Measurements from ENCODE around the gene PSMD5.

Gene PSMD5

DNA sequence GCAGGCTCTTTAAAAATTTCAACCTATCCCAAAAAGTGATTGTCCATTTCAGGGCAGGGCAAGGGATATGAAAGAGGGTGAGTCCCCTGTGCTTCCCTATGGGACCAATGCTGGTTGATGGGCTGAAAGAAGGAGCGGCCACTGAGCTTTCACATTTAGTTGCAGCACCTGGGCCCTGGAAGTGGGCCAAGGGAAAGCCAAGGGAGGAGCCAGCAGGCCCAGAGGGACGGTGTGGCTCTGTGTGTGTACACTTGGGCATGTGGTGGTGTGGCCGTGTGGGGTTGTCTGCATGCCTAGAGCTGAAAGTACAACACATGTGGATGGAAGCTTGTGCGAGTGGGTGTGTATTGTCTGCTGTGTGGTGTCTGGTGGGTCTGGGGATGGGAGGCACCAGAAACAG is 14.0 kb upstream of the PSMD5 start:
- in situ Hi-C loops (cut with MboI; ENCODE audit: low sequenced_read_pairs) = no loop called here

GRCh38 chr9:120855827-120856670 is 13.3 kb upstream of the PSMD5 start:
- in situ Hi-C loops (cut with MboI; ENCODE audit: low sequenced_read_pairs) = no loop called here

- in situ Hi-C loops (cut with MboI; ENCODE audit: low sequenced_read_pairs) = no loop called here
Measured at GRCh38 chr9:120854596-120855327, 12.0 kb upstream of the PSMD5 start.

DNA sequence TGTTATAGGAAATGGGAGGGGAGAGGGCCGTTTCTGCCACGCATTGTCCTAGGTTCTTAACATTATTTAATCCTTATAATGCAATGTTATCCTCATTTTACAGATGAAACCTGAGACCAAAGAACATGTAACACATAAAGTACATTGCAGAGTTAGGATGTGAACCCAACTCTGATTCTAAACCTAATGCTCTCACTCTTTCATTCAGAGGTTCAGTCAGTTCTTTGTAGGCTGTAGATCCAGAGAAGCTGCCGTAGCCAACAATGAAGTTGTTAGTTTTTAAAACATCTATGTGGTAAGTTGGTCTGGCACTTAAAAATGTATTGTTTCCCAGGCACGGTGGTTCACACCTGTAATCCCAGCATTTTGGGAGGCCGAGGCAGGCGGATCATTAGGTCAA is 10.5 kb upstream of the PSMD5 start:
- in situ Hi-C loops (cut with MboI; ENCODE audit: low sequenced_read_pairs) = no loop called here

GRCh38 chr9:120852240-120853010 is 9.7 kb upstream of the PSMD5 start:
- in situ Hi-C loops (cut with MboI; ENCODE audit: low sequenced_read_pairs) = no loop called here

DNA sequence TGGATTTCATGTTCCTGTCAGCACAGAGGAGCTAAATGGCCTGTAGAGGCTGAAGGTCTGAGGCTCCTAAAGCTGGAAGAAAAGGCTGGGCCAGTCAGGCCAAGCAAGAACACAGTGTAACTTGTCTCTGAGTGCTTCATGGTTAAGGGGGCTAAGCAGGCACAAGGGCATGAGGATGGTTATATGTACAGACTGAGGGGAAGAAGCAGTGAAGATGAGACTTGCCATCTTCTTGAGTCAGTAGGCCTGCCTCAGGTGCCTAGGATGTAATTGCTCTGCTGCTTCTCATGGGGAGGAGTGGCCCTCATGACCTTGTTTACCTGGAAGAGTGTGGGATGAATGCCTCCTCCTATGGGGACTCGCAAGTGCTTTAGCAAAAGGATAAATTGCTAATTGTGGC is 8.7 kb upstream of the PSMD5 start:
- in situ Hi-C loops (cut with MboI; ENCODE audit: low sequenced_read_pairs) = no loop called here

- in situ Hi-C loops (cut with MboI; ENCODE audit: low sequenced_read_pairs) = no loop called here
Measured at GRCh38 chr9:120850315-120850714, 7.6 kb upstream of the PSMD5 start.

DNA sequence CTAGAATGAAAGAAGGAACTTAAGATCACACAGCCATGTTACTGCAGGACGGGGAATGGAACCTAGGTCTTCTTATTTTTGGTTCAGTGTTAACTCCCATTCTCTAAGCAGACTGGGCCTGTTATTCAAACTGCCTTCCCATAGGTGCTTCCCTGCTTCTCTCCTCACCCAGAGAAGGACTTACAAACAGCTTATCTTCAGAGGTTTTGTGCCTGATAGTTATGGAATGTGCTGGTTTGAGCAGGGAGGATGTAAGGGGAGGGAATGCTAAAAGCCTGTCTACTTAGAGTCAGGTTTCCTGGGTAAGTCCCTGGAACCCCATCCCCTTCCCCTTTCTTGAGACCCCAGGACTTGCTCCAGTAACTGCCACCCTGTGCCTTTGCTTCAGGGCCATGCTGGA is 4.2 kb upstream of the PSMD5 start:
- in situ Hi-C loops (cut with MboI; ENCODE audit: low sequenced_read_pairs) = no loop called here

- in situ Hi-C loops (cut with MboI; ENCODE audit: low sequenced_read_pairs) = no loop called here
Measured at GRCh38 chr9:120846251-120846889, 3.6 kb upstream of the PSMD5 start.

DNA sequence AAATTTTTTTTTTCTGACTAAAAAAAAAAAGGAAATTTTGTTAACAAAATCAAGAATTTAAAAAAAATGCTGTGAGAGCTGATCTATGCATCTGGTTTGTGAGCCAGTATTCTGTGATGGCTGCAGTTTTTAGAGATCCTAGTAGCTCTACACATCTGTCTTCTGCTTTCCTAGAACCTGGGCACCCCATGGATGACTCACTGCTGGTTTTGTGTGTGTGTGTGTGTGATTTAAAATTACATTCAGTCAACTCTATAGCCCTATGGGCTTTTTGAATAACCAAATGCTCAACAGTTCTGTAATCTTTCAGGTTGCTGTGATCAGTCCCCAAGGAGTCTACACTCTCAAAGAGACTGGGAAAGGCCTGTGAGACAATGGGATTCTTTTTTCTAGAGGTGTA is 2.5 kb upstream of the PSMD5 start:
- in situ Hi-C loops (cut with MboI; ENCODE audit: low sequenced_read_pairs) = no loop called here

DNA sequence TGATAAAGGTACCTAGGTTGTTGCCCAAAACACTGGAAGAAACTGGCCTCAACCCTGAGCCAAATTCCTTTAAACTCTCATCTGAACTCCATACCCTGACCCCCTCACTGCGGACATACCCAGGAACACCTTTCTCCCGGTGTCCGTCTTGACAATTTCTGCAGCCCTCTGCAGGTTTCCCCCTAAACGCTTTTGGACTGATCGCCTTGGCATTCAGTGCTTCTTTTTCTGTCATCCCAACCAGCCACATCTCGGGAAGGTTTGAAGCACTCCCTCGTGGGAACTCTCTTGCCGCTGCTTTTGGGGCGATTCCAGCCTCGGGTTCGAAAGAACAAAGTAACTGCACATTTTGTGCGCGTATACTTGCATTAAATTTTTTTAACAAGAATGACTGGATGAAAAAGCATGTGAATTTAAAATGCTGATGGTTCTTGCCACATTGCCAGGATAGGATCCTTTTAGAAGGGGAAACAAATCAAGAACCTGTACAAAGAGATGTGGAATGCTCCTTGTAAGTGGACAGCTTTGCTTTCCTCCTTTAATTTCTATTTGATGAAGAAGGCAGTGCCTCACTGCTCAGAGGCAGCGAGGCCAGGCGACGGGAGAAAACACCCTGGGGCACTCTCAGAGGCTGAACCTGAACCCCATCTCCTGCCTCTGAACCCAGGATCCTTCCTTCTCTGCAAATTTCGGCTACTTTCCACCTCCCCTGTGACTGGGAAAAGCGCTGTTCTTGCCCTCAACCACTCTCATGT is 615 bp downstream of the PSMD5 start:
- in situ Hi-C loops (cut with MboI; ENCODE audit: low sequenced_read_pairs) = no loop called here

DNA sequence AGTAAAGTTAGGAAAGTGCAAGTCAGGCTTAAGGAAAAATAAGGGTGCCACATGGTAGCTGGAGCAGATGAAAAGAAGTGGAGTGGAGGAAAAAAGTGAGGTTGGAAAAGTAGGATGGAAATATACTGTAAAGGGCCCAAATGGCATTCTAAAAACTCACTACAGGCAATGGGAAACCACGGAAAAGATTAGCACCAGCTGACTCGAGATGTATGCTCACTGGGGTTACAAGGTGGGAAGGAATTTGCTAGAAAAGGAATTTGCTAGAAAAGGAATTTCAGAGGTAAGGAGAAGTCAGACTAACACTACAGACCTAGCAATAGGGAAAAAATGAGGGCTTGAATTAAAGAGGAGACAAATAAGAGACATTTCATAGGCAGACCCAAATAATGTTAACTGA is 3.6 kb downstream of the PSMD5 start:
- in situ Hi-C loops (cut with MboI; ENCODE audit: low sequenced_read_pairs) = no loop called here

- in situ Hi-C loops (cut with MboI; ENCODE audit: low sequenced_read_pairs) = no loop called here
Measured at GRCh38 chr9:120837921-120838320, 4.8 kb downstream of the PSMD5 start.

DNA sequence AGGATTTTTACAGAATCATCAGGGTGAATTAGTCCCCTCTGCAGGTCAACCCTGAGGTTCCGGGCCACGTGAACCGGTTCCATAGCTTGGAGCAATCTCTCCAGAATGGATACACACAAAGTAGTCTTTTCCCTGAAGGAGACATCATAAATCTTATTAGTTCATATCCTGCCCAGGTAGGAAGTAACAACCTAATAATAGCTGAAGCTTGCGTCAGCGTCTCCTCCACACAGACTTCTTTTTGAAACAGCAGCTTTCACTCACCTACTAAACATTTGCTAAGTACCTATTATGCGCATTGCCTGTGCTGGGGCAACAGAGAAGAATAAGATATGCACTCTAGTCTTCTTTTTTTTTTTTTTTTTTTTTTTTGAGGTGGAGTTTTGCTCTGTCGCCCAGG is 9.4 kb downstream of the PSMD5 start:
- in situ Hi-C loops (cut with MboI; ENCODE audit: low sequenced_read_pairs) = no loop called here

DNA sequence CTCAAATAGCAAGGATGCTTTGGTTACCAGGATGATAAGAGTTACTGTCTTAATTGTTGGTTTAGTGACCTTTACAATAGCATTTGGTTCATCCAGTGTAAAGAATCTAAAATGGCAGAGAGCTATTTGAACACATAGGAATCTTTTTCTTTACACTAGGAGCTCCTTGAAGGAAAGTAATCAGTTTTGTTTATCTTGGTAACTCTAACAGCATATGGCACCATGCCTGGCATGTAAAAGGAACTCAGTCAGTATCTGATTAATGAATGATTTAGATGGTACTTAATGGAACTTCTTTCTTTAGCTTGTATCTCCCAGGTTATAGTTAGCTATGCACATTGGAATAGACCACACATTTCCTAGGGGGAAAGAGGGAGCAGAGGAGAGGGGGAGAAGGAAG is 9.9 kb downstream of the PSMD5 start:
- in situ Hi-C loops (cut with MboI; ENCODE audit: low sequenced_read_pairs) = no loop called here

- in situ Hi-C loops (cut with MboI; ENCODE audit: low sequenced_read_pairs) = no loop called here
Measured at GRCh38 chr9:120830865-120831264, 11.9 kb downstream of the PSMD5 start.

GRCh38 chr9:120830151-120830550 is 12.6 kb downstream of the PSMD5 start:
- in situ Hi-C loops (cut with MboI; ENCODE audit: low sequenced_read_pairs) = no loop called here

GRCh38 chr9:120829650-120830049 is 13.1 kb downstream of the PSMD5 start:
- in situ Hi-C loops (cut with MboI; ENCODE audit: low sequenced_read_pairs) = no loop called here

- in situ Hi-C loops (cut with MboI; ENCODE audit: low sequenced_read_pairs) = no loop called here
Measured at GRCh38 chr9:120820095-120820494, 22.6 kb downstream of the PSMD5 start.

GRCh38 chr9:120818595-120818994 is 24.1 kb downstream of the PSMD5 start:
- in situ Hi-C loops (cut with MboI; ENCODE audit: low sequenced_read_pairs) = no loop called here

Measured in HL-60/S4 treated with retinoic acid at 250 ng/mL for 4 days and 3 days (cell line).